WTC11 (cell line): ENCODE data around the gene PDC.

ENCODE experiments used
- ATF2 ChIP-seq: sonication (generic); formaldehyde crosslinking; IDR thresholded peaks from 2 replicates; pipeline ENCODE4 v1.8.1; 2022; ENCODE audit warnings: low read depth, missing genetic modification reagents, borderline replicate concordance
- CREM ChIP-seq: sonication (generic); formaldehyde crosslinking; IDR thresholded peaks from 2 replicates; pipeline ENCODE4 v1.8.1; 2022; ENCODE audit warnings: mild to moderate bottlenecking, missing genetic modification reagents, moderate library complexity
- CTCF ChIP-seq: fragments of 200-600 bp; IDR thresholded peaks from 2 replicates; pipeline ENCODE4 v1.8.0; 2022; ENCODE audit warnings: antibody characterized with exemption
- MAX ChIP-seq: sonication (generic); formaldehyde crosslinking; IDR thresholded peaks from 2 replicates; pipeline ENCODE4 v1.8.0; 2022; ENCODE audit warnings: mild to moderate bottlenecking, missing genetic modification reagents
- OVOL2 ChIP-seq: fragments of 250-450 bp; sonication (Bioruptor Pico); IDR thresholded peaks from 2 replicates; pipeline ENCODE4 v1.9.0; 2021; ENCODE audit warnings: mild to moderate bottlenecking, borderline replicate concordance
- USF2 ChIP-seq: sonication (generic); formaldehyde crosslinking; IDR thresholded peaks from 2 replicates; pipeline ENCODE4 v1.8.1; 2023; ENCODE audit warnings: mild to moderate bottlenecking, missing genetic modification reagents, moderate library complexity

- TF ChIP-seq CTCF (no peak), OVOL2 (CRISPR knock-in tag) (no peak), USF2 (no peak), CREM (CRISPR knock-in tag) (no peak), ATF2 (CRISPR knock-in tag) (no peak), MAX (no peak)
Observed at GRCh38 chr1:186483561-186483960, 22.6 kb upstream of the PDC start.
